ENCODE data around the gene MOB2.

MOB2 gene

DNA sequence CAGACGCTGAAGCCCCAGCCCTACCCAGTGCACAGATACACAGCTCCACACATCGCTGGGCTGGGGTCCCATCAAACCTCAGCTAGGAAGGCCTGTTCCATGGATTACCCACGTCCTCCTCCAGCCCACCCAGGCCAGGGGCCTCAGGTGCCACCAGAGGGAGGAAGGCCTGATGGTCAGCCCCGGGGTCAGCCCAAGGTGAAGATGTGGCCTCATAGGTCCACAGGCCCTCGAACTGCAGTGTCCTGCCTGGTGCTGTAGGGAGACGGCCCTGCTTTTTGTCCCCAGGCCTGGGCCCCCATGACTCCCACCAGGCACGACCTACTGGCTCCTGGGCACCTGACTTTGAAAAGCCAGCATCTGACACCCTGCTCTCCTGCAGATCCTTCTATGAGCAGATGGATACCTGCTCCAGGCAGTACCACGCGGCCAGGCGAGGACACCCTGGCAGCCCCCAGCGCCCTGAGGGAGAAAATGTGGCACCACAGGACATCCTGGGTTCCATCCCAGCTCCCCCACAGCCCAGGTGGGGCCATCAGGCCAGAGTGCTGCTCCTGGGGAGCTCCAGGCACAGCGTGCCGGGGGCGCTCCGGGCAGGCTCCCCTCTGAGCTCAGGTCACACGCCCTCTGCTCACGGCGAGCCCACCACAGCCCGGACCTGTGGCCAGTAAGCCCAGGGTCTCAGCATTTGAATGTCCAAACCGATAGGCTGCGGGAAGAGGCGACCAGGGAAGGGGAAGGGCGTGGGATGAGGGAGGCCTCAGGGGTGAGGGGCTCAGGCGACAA is 15.8 kb upstream of the MOB2 start:
- peaks cover 7% of the 10 kb centered on the region; the same call in 1 of the 2 replicates for H4K20me1 ChIP-seq (ENCODE audit: low read depth, low read length)
- no peaks in the 10 kb centered on the region for H3F3A ChIP-seq (ENCODE audit: insufficient read depth)
- H3K36me3 ChIP-seq (ENCODE audit: low read length) = no peaks in the 10 kb centered on the region
- H3K4me2 ChIP-seq (ENCODE audit: low read depth, low read length, poor library complexity, severe bottlenecking) = no peak overlapping the region
- TF ChIP-seq CTCF (IDR thresholded peaks at IDR 0.05; ENCODE audit: insufficient read depth, low read length, poor library complexity, severe bottlenecking) = no peak
- TF ChIP-seq EZH2phosphoT487 (conservative IDR thresholded peaks at IDR 0.05; ENCODE audit: low read length) = no peak
- no peaks in the 10 kb centered on the region for H3K9me3 ChIP-seq (ENCODE audit: insufficient read depth, low read length)
- no peak overlapping the region for H2AFZ ChIP-seq (ENCODE audit: low read depth, low read length, severe bottlenecking)
- peaks cover 24% of the 10 kb centered on the region for H3K79me2 ChIP-seq (ENCODE audit: insufficient read depth, low read length)
- no peaks in the 10 kb centered on the region for H3K27me3 ChIP-seq (ENCODE audit: low read length)
- H3K4me3 ChIP-seq (ENCODE audit: insufficient read depth, low read length, poor library complexity, severe bottlenecking) = no peak overlapping the region
- no peak overlapping the region for H3K27ac ChIP-seq (ENCODE audit: low read depth, low read length)
- H3K9me2 ChIP-seq (replicated peaks; ENCODE audit: insufficient read depth, low read length) = no peaks in the 10 kb centered on the region
- no peak overlapping the region for H3K9ac ChIP-seq (ENCODE audit: low read length)

- Histone ChIP-seq H3K4me3 (ENCODE audit: insufficient read depth, low read length, poor library complexity, severe bottlenecking) (no peak overlapping the region), H3K79me2 (ENCODE audit: insufficient read depth, low read length) (peaks cover 24% of the 10 kb centered on the region), H3K27me3 (ENCODE audit: low read length) (no peaks in the 10 kb centered on the region), H3K9ac (ENCODE audit: low read length) (no peak overlapping the region), H2AFZ (ENCODE audit: low read depth, low read length, severe bottlenecking) (no peak overlapping the region), H3K27ac (ENCODE audit: low read depth, low read length) (no peak overlapping the region), H3F3A (ENCODE audit: insufficient read depth) (no peaks in the 10 kb centered on the region), H3K9me2 (replicated peaks; ENCODE audit: insufficient read depth, low read length) (no peaks in the 10 kb centered on the region), H4K20me1 (ENCODE audit: low read depth, low read length) (peaks cover 13% of the 10 kb centered on the region; the same call in 1 of the 2 replicates), H3K36me3 (ENCODE audit: low read length) (no peaks in the 10 kb centered on the region), H3K4me2 (ENCODE audit: low read depth, low read length, poor library complexity, severe bottlenecking) (no peak overlapping the region), H3K9me3 (ENCODE audit: insufficient read depth, low read length) (no peaks in the 10 kb centered on the region)
- TF ChIP-seq EZH2phosphoT487 (conservative IDR thresholded peaks at IDR 0.05; ENCODE audit: low read length) = no peak
- no peak for TF ChIP-seq CTCF (IDR thresholded peaks at IDR 0.05; ENCODE audit: insufficient read depth, low read length, poor library complexity, severe bottlenecking)
Measured at GRCh38 chr11:1501421-1502167, 15.0 kb upstream of the MOB2 start.

DNA sequence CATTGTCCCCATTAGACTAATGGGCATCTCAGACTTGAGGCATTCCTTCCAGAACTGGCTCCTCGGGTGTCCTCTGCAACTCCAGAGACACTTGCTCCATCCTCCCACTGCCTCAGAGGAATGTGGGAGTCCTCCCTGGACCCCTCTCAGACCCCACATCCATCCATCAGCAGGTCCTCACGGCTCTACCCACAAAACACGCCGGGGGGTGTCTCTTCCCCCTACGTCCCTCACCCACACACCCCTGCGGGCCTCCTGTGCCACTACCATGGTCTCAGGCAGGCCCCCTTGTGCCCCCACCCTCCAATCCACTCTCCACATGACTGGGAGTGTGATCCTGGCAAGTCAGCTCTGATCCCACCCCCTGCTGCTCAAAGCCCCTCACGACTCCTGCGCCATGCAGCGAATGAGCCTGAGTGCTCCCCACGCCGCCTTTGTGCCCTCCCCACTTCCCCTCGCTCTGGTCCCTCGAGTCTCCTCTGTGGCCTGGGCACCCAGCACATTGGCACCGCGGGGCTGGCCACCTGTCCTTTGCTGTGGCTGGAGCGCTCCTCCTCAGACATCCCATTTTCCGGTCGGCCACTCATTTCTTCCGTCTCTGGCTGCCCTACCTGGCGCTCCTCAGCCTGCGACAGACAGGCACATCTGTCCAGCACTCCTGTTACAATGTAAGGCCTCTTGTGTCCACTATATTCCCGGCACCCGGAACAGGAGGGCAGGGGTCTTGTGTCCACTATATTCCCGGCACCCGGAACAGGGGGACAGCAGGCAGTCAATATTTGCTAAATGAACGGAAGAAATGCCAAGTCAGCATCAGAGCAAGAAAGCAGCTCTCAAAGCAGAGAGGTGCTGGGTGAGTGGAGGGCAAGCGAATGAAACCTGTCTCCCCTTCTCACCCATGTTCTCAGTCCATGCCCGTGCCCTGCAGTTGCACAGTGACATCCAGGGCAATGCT is 14.2 kb upstream of the MOB2 start:
- no peak overlapping the region for H2AFZ ChIP-seq (ENCODE audit: low read depth, low read length, severe bottlenecking)
- no peak overlapping the region for H3K9ac ChIP-seq (ENCODE audit: low read length)
- H3K27me3 ChIP-seq (ENCODE audit: low read length) = no peaks in the 10 kb centered on the region
- no peak overlapping the region for H3K4me3 ChIP-seq (ENCODE audit: insufficient read depth, low read length, poor library complexity, severe bottlenecking)
- TF ChIP-seq CTCF (IDR thresholded peaks at IDR 0.05; ENCODE audit: insufficient read depth, low read length, poor library complexity, severe bottlenecking) (no peak), EZH2phosphoT487 (conservative IDR thresholded peaks at IDR 0.05; ENCODE audit: low read length) (no peak)
- H3K36me3 ChIP-seq (ENCODE audit: low read length) = no peaks in the 10 kb centered on the region
- no peaks in the 10 kb centered on the region for H3F3A ChIP-seq (ENCODE audit: insufficient read depth)
- no peaks in the 10 kb centered on the region for H3K9me2 ChIP-seq (replicated peaks; ENCODE audit: insufficient read depth, low read length)
- no peaks in the 10 kb centered on the region for H3K9me3 ChIP-seq (ENCODE audit: insufficient read depth, low read length)
- H4K20me1 ChIP-seq (ENCODE audit: low read depth, low read length) = peaks cover 21% of the 10 kb centered on the region; the same call in 1 of the 2 replicates
- no peak overlapping the region for H3K27ac ChIP-seq (ENCODE audit: low read depth, low read length)
- H3K4me2 ChIP-seq (ENCODE audit: low read depth, low read length, poor library complexity, severe bottlenecking) = no peak overlapping the region
- H3K79me2 ChIP-seq (ENCODE audit: insufficient read depth, low read length) = peaks cover 32% of the 10 kb centered on the region
